H1 (cell line): ENCODE results near the gene UGT1A7. TPM values are rescaled to one million over a fixed set of nuclear protein-coding genes. Genes with fewer than 3 reads are reported as not detected.

Experiments used
- CTCF ChIA-PET: fragments of 300-600 bp; sonication (Branson Sonifier 250); formaldehyde crosslinking; loops from one replicate; lab custom pipeline; 2021; ENCODE audit not compliant: partially characterized antibody; lab: Charles Lee
- POLR2A ChIA-PET: fragments of 300-600 bp; sonication (Branson Sonifier 250); formaldehyde crosslinking; loops from one replicate; lab custom pipeline; 2021; ENCODE audit warnings: inconsistent platforms; ENCODE audit not compliant: partially characterized antibody; lab: Charles Lee
- DNase-seq, 2 experiments: peaks; one replicate each; pipeline versions ENCODE4 v3.0.0 to v3.0.0-alpha.2; 2010 to 2022; ENCODE audit warnings: low spot score in 2 of 2, low read depth in 1 of 2, mixed read lengths in 1 of 2
- FAIRE-seq: peaks from 2 replicates; lab custom pipeline; 2011; peaks lifted over from hg19 to GRCh38; lab: Jason Lieb, UNC
- H2AFZ ChIP-seq: 2 replicates; pipeline ENCODE4 v1.8.1; 2012; ENCODE audit warnings: low read length, inconsistent platforms
- H2AK5ac ChIP-seq: 2 replicates; pipeline ENCODE4 v1.6.1; 2013; ENCODE audit warnings: low read depth, low read length
- H2BK120ac ChIP-seq: replicated peaks from 2 replicates; pipeline ENCODE3; 2013; ENCODE audit warnings: low read depth, low read length, inconsistent platforms
- H2BK12ac ChIP-seq: 2 replicates; pipeline ENCODE4 v1.6.1; 2013; ENCODE audit warnings: low read depth, low read length
- H2BK15ac ChIP-seq: 2 replicates; pipeline ENCODE4 v1.6.1; 2013; ENCODE audit warnings: low read length
- H2BK20ac ChIP-seq: 2 replicates; pipeline ENCODE4 v1.6.1; 2013; ENCODE audit warnings: low read length
- H2BK5ac ChIP-seq: 2 replicates; pipeline ENCODE4 v1.6.1; 2013; ENCODE audit warnings: low read depth, low read length
- H3K14ac ChIP-seq: 2 replicates; pipeline ENCODE4 v1.6.1; 2013; ENCODE audit warnings: inconsistent platforms; ENCODE audit not compliant: insufficient read length
- H3K18ac ChIP-seq: 2 replicates; pipeline ENCODE4 v1.6.1; 2013; ENCODE audit warnings: low read length; ENCODE audit errors: extremely low read depth
- H3K23ac ChIP-seq: 2 replicates; pipeline ENCODE4 v1.6.1; 2013; ENCODE audit warnings: inconsistent platforms; ENCODE audit not compliant: insufficient read length
- H3K23me2 ChIP-seq: 2 replicates; pipeline ENCODE4 v1.6.1; 2013; ENCODE audit warnings: low read depth, low read length
- H3K27ac ChIP-seq: 2 replicates; pipeline ENCODE4 v1.6.1; 2011; ENCODE audit warnings: low read depth, low read length, inconsistent platforms
- H3K27me3 ChIP-seq, 4 experiments: replicated peaks in 1 of 4; 1 replicate in 1 of 4; 2 replicates in 3 of 4; pipeline versions ENCODE4 v1.6.1 to v1.8.1; 2011 to 2013; ENCODE audit warnings: low read length in 3 of 4, mild to moderate bottlenecking in 3 of 4, inconsistent platforms in 2 of 4, mixed read lengths in 2 of 4, moderate library complexity in 1 of 4; ENCODE audit not compliant: control insufficient read depth in 3 of 4, insufficient read depth in 3 of 4; ENCODE audit errors: extremely low read depth in 1 of 4
- H3K36me3 ChIP-seq, 4 experiments: 2 replicates each; pipeline versions ENCODE4 v1.6.1 to v1.8.1; 2011 to 2013; ENCODE audit warnings: mild to moderate bottlenecking in 4 of 4, low read length in 3 of 4, moderate library complexity in 2 of 4, control low read depth in 1 of 4, inconsistent platforms in 1 of 4; ENCODE audit not compliant: insufficient read depth in 4 of 4, control insufficient read depth in 2 of 4
- H3K4ac ChIP-seq: replicated peaks from 2 replicates; pipeline ENCODE3; 2013; ENCODE audit warnings: low read length, low read depth, mixed read lengths, inconsistent platforms; ENCODE audit not compliant: insufficient read length
- H3K4me1 ChIP-seq, 4 experiments: replicated peaks in 1 of 4; 1 replicate in 1 of 4; 2 replicates in 3 of 4; pipeline versions ENCODE4 v1.6.1 to v1.8.1; 2011 to 2013; ENCODE audit warnings: low read length in 3 of 4, inconsistent platforms in 2 of 4, mixed read lengths in 1 of 4; ENCODE audit not compliant: insufficient read depth in 4 of 4, control insufficient read depth in 3 of 4
- H3K4me2 ChIP-seq, 2 experiments: 2 replicates each; pipeline versions ENCODE4 v1.6.1 to v1.8.1; 2011 to 2013; ENCODE audit warnings: low read depth in 2 of 2, low read length in 2 of 2, control low read depth in 1 of 2, inconsistent platforms in 1 of 2, mild to moderate bottlenecking in 1 of 2; ENCODE audit not compliant: insufficient read depth in 1 of 2
- H3K4me3 ChIP-seq, 4 experiments: fragments of 200-600, 300-600 bp in 1 of 4; sonication (generic), shearing (Covaris generic), sonication (Bioruptor Twin) in 1 of 4; 2 replicates each; pipeline versions ENCODE4 v1.5.1 to v1.8.1; 2011 to 2016; ENCODE audit warnings: low read length in 4 of 4, low read depth in 3 of 4, control low read depth in 2 of 4, inconsistent platforms in 2 of 4, mild to moderate bottlenecking in 2 of 4, mixed read lengths in 1 of 4, moderate library complexity in 1 of 4; ENCODE audit not compliant: insufficient read depth in 2 of 4; ENCODE audit errors: extremely low read depth in 1 of 4
- H3K56ac ChIP-seq: replicated peaks from 2 replicates; pipeline ENCODE3; 2013; ENCODE audit warnings: low read depth, mild to moderate bottlenecking, mixed read lengths, low read length, inconsistent platforms; ENCODE audit not compliant: insufficient read length
- H3K79me1 ChIP-seq: 2 replicates; pipeline ENCODE4 v1.6.1; 2013; ENCODE audit warnings: low read depth, low read length, control low read depth
- H3K79me2 ChIP-seq, 2 experiments: 2 replicates each; pipeline versions ENCODE4 v1.6.1 to v1.8.1; 2012 to 2013; ENCODE audit warnings: low read length in 2 of 2, mild to moderate bottlenecking in 2 of 2, inconsistent platforms in 1 of 2; ENCODE audit not compliant: insufficient read depth in 2 of 2, control insufficient read depth in 1 of 2
- H3K9ac ChIP-seq, 4 experiments: replicated peaks in 1 of 4; 1 replicate in 1 of 4; 2 replicates in 3 of 4; pipeline versions ENCODE4 v1.6.1 to v1.8.1; 2011 to 2013; ENCODE audit warnings: low read depth in 3 of 4, low read length in 3 of 4, control low read depth in 2 of 4, mild to moderate bottlenecking in 2 of 4, moderate library complexity in 2 of 4, inconsistent platforms in 1 of 4; ENCODE audit errors: extremely low read depth in 1 of 4
- H3K9me3 ChIP-seq, 2 experiments: 2 replicates each; pipeline versions ENCODE4 v1.6.1 to v1.8.1; 2012 to 2013; ENCODE audit warnings: mild to moderate bottlenecking in 2 of 2, moderate library complexity in 2 of 2, control low read depth in 1 of 2, inconsistent platforms in 1 of 2, low read depth in 1 of 2, low read length in 1 of 2, mixed read lengths in 1 of 2; ENCODE audit not compliant: insufficient read depth in 2 of 2
- H4K20me1 ChIP-seq, 2 experiments: replicated peaks in 1 of 2; 2 replicates each; pipeline versions ENCODE3 to v1.8.1; 2011 to 2013; ENCODE audit warnings: inconsistent platforms in 2 of 2, low read length in 2 of 2, mild to moderate bottlenecking in 1 of 2; ENCODE audit not compliant: insufficient read depth in 2 of 2, control insufficient read depth in 1 of 2
- H4K5ac ChIP-seq: 2 replicates; pipeline ENCODE4 v1.6.1; 2013; ENCODE audit warnings: low read length, low read depth, mixed read lengths, inconsistent platforms; ENCODE audit not compliant: insufficient read length
- H4K8ac ChIP-seq: 2 replicates; pipeline ENCODE4 v1.8.0; 2013; ENCODE audit warnings: mild to moderate bottlenecking, moderate library complexity, low read length, inconsistent platforms; ENCODE audit not compliant: insufficient read depth; ENCODE audit errors: extremely low read depth
- H4K91ac ChIP-seq: replicated peaks from 2 replicates; pipeline ENCODE3; 2013; ENCODE audit warnings: low read length, mixed read lengths, inconsistent platforms; ENCODE audit not compliant: insufficient read length
- CEBPB ChIP-seq: IDR thresholded peaks from 2 replicates; pipeline ENCODE4 v1.6.1; 2012; ENCODE audit warnings: low read depth, low read length
- CHD2 ChIP-seq: IDR thresholded peaks from 2 replicates; pipeline ENCODE4 v1.6.1; 2012; ENCODE audit warnings: low read length, improper control_type of control experiment
- EP300 ChIP-seq, 2 experiments: IDR thresholded peaks; 1 replicate in 1 of 2; 2 replicates in 1 of 2; pipeline ENCODE4 v1.6.1; 2011 to 2012; ENCODE audit warnings: low read depth in 2 of 2, low read length in 2 of 2, mild to moderate bottlenecking in 2 of 2, borderline replicate concordance in 1 of 2, inconsistent platforms in 1 of 2, moderate library complexity in 1 of 2
- HDAC6 ChIP-seq: IDR thresholded peaks from one replicate; pipeline ENCODE4 v1.7.1; 2012; ENCODE audit warnings: low read depth, mild to moderate bottlenecking, inconsistent platforms, low read length, moderate library complexity
- JUN ChIP-seq: IDR thresholded peaks from 2 replicates; pipeline ENCODE4 v1.6.1; 2011; ENCODE audit warnings: low read depth, mild to moderate bottlenecking, improper control_type of control experiment, low read length
- JUND ChIP-seq: IDR thresholded peaks from 2 replicates; pipeline ENCODE4 v1.6.1; 2011; ENCODE audit warnings: mild to moderate bottlenecking, improper control_type of control experiment, low read length
- POLR2AphosphoS5 ChIP-seq: IDR thresholded peaks from 2 replicates; pipeline ENCODE4 v1.6.1; 2011; ENCODE audit warnings: low read depth, low read length
- SIRT6 ChIP-seq: IDR thresholded peaks from one replicate; pipeline ENCODE4 v1.7.1; 2012; ENCODE audit warnings: low read length, inconsistent platforms
- SUZ12 ChIP-seq: fragments of 200-600 bp; sonication (generic); IDR thresholded peaks from 2 replicates; pipeline ENCODE4 v1.6.1; 2012; ENCODE audit warnings: mild to moderate bottlenecking, inconsistent platforms, low read length, moderate library complexity, mixed read lengths
- ZNF274 ChIP-seq: IDR thresholded peaks from 2 replicates; pipeline ENCODE4 v1.7.0; 2012; ENCODE audit warnings: low read length, borderline replicate concordance; ENCODE audit errors: extremely low read depth
- WGBS, 2 experiments: shearing (Covaris generic) in 1 of 2; methylation state at CpG; one replicate each; pipeline versions ENCODE4 v1.1.6 to v1.1.7; 2013 to 2015; ENCODE audit warnings: low lambda C conversion rate in 2 of 2, mixed read lengths in 2 of 2, inconsistent platforms in 1 of 2, low coverage in 1 of 2, missing lambda C conversion rate in 1 of 2; ENCODE audit not compliant: insufficient replicate concordance in 2 of 2, insufficient coverage in 1 of 2, insufficient read length in 1 of 2; ENCODE audit errors: extremely low coverage in 1 of 2, missing lambda C conversion rate in 1 of 2; 5-methylcytosine and 5-hydroxymethylcytosine counted together
- polyA plus RNA-seq, 7 experiments: library from polyadenylated mRNA; depleted of rRNA in 3 of 7; stranded (reverse) in 5 of 7; unstranded in 2 of 7; fragments of >200 nt in 5 of 7; fragments of 200-250 nt in 2 of 7; gene quantifications; 1 replicate in 5 of 7; 2 replicates in 1 of 7; 4 replicates in 1 of 7; pipeline versions ENCODE4 v1.2.1 to v1.2.3, GENCODE V29; 2011 to 2013; ENCODE audit warnings: missing spikeins in 2 of 7, mixed read lengths in 2 of 7
- total RNA-seq: library from RNA; stranded (reverse); fragmentation: NEBNext Ultra II Directional; extraction: Animal tissue kit (Norgen Biotek cat#: 25700); gene quantifications from 2 replicates; pipeline ENCODE4 v1.2.1, GENCODE V29; 2021
- TF ChIP-seq, protein P1 (sequence below): IDR thresholded peaks from 2 replicates; pipeline ENCODE4 v1.6.1; 2011; ENCODE audit warnings: low read depth, mild to moderate bottlenecking, low read length; ENCODE audit not compliant: insufficient read depth
- TF ChIP-seq, protein P2 (sequence below): IDR thresholded peaks from 2 replicates; pipeline ENCODE4 v1.6.1; 2012; ENCODE audit warnings: inconsistent platforms

UGT1A7 gene
- total and polyA plus RNA-seq, 2 of the 8 experiments (the other 6 are each of a cell fraction or from before 2014, with no cell fraction given), result not detected

- no peak overlapping the region for H2BK15ac ChIP-seq
- H2BK12ac ChIP-seq, result no peak overlapping the region
- no peaks in the 10 kb centered on the region for H3K36me3 ChIP-seq
- no peak overlapping the region for H2BK20ac ChIP-seq
- POLR2A ChIA-PET, result no interaction called here
- no peak overlapping the region for H3K18ac ChIP-seq
- DNase-seq (no peak), FAIRE-seq (no peak)
- H3K27ac ChIP-seq, result no peak overlapping the region
- no peak overlapping the region for H3K9ac ChIP-seq
- H3K27me3 ChIP-seq, result no peaks in the 10 kb centered on the region
- no peaks in the 10 kb centered on the region for H4K20me1 ChIP-seq
- no peaks in the 10 kb centered on the region for H3K79me1 ChIP-seq
- CTCF ChIA-PET, result no interaction called here
- no peaks in the 10 kb centered on the region for H3K79me2 ChIP-seq
- H3K4me2 ChIP-seq, result no peak overlapping the region
- no peak overlapping the region for H3K23ac ChIP-seq
- H2BK120ac ChIP-seq, result no peak overlapping the region
- no peak overlapping the region for H3K56ac ChIP-seq
- no peaks in the 10 kb centered on the region for H3K23me2 ChIP-seq
- H4K91ac ChIP-seq, result no peak overlapping the region
- no peaks in the 10 kb centered on the region for H3K4me1 ChIP-seq
- H3K4ac ChIP-seq, result no peak overlapping the region
- 81% methylated on average over 5 of the region's 5 CpGs; no CpG with 5 or more reads in 1 of the 2 experiments for WGBS, 2 experiments
- H2AFZ ChIP-seq, result no peak overlapping the region
- H3K14ac ChIP-seq, result no peak overlapping the region
- H3K4me3 ChIP-seq, result no peak overlapping the region
- H2AK5ac ChIP-seq, result no peak overlapping the region
- no peak overlapping the region for H4K8ac ChIP-seq
- H3K9me3 ChIP-seq, result peaks cover 5 to 21% of the 10 kb centered on the region in 2 experiments; a peak in 2 of 4 replicates
- no peak overlapping the region for H2BK5ac ChIP-seq
- no peak overlapping the region for H4K5ac ChIP-seq
- no peak for TF ChIP-seq HDAC6
- no peak for TF ChIP-seq JUND
- TF ChIP-seq JUN, result no peak
- TF ChIP-seq CHD2, result no peak
- no peak for TF ChIP-seq CEBPB
- TF ChIP-seq, protein P1, sequence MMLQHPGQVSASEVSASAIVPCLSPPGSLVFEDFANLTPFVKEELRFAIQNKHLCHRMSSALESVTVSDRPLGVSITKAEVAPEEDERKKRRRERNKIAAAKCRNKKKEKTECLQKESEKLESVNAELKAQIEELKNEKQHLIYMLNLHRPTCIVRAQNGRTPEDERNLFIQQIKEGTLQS, result no peak
- no peak for TF ChIP-seq POLR2AphosphoS5
- TF ChIP-seq EP300 (IDR thresholded peaks at IDR 0.05; ENCODE audit: borderline replicate concordance in 1 of 2, low read depth in 2 of 2, low read length in 2 of 2), result no peak
- no peak for TF ChIP-seq SIRT6
- TF ChIP-seq ZNF274, result no peak
- no peak for TF ChIP-seq SUZ12
- TF ChIP-seq, protein P2, sequence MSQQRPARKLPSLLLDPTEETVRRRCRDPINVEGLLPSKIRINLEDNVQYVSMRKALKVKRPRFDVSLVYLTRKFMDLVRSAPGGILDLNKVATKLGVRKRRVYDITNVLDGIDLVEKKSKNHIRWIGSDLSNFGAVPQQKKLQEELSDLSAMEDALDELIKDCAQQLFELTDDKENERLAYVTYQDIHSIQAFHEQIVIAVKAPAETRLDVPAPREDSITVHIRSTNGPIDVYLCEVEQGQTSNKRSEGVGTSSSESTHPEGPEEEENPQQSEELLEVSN, result no peak
Measured at GRCh38 chr2:233745073-233745755, 63.5 kb downstream of the UGT1A7 start.
